ENCODE results near the gene ACIN1. TPM values are rescaled to one million over a fixed set of nuclear protein-coding genes. Genes with fewer than 3 reads are reported as not detected.
A peak's percentile ranks its signal among the peaks of the same experiment; 100 is the strongest.
"Not testable (repeated sequence)": the region's sequence is repeated elsewhere in the genome, so short reads cannot be mapped to it uniquely, and the experiment has no call there.

ACIN1 gene
- polyA plus RNA-seq, 1 experiment, result 123 TPM

DNA sequence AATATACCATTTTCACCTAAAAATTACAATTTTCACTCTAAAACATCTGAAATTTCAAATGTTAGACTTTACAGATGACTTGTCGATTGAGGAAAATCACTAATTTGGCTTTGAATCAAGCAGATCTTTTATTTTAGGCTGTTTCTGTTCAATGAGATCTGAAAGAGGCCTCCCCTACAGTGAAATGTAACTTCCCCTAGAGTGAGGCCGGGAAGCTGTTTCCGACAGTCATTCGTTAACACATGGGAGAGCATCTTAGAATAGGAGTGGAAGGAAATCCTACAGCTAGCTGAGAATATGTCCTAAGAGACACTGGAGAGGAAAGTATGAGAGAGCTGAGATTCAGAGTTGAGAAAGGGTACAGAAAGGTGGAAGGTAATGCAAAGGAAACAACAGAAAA lies 79.3 kb downstream of the ACIN1 start:
- DNase-seq (ENCODE audit: low read depth), result no peak
- ChIA-PET POLR2A (no interaction called here), CTCF (interaction anchor here (0.9 to 1.8 kb wide), 2 partner anchors 9 to 29 kb away, joined by 3 to 7 read pairs; no protein-coding TSS in a partner anchor)
- Histone ChIP-seq H3K36me3 (ENCODE audit: control insufficient read depth, insufficient read depth, low read length) (no peaks in the 10 kb centered on the region), H3K27me3 (ENCODE audit: control insufficient read depth, insufficient read depth, low read length) (no peaks in the 10 kb centered on the region), H3K4me3 (ENCODE audit: low read depth, low read length) (no peak overlapping the region)
- TF ChIP-seq, protein P1, sequence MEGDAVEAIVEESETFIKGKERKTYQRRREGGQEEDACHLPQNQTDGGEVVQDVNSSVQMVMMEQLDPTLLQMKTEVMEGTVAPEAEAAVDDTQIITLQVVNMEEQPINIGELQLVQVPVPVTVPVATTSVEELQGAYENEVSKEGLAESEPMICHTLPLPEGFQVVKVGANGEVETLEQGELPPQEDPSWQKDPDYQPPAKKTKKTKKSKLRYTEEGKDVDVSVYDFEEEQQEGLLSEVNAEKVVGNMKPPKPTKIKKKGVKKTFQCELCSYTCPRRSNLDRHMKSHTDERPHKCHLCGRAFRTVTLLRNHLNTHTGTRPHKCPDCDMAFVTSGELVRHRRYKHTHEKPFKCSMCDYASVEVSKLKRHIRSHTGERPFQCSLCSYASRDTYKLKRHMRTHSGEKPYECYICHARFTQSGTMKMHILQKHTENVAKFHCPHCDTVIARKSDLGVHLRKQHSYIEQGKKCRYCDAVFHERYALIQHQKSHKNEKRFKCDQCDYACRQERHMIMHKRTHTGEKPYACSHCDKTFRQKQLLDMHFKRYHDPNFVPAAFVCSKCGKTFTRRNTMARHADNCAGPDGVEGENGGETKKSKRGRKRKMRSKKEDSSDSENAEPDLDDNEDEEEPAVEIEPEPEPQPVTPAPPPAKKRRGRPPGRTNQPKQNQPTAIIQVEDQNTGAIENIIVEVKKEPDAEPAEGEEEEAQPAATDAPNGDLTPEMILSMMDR (IDR thresholded peaks at IDR 0.05; ENCODE audit: insufficient read depth, low read depth, low read length), result no peak

DNA sequence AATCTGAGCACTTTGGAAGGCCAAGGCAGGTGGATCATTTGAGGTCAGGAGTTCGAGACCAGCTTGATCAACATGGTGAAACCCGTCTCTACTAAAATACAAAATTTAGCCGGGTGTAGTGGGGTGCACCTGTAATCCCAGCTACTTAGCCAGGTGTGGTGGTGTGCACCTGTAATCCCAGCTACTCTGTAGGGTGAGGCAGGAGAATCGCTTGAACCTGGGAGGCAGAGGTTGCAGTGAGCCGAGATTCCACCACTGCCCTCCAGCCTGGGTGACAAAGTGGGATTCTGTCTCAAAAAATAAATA lies 81.2 kb downstream of the ACIN1 start:
- H3K36me3 ChIP-seq (ENCODE audit: control insufficient read depth, insufficient read depth, low read length); H3K4me3 ChIP-seq (ENCODE audit: low read depth, low read length); POLR2A ChIA-PET; H3K27me3 ChIP-seq (ENCODE audit: control insufficient read depth, insufficient read depth, low read length); DNase-seq (ENCODE audit: low read depth): not testable (repeated sequence)
- CTCF ChIA-PET, result interaction anchor here (0.9 to 4.0 kb wide), 3 partner anchors 14 to 55 kb away, joined by 3 to 15 read pairs (median 5); no protein-coding TSS in a partner anchor

DNA sequence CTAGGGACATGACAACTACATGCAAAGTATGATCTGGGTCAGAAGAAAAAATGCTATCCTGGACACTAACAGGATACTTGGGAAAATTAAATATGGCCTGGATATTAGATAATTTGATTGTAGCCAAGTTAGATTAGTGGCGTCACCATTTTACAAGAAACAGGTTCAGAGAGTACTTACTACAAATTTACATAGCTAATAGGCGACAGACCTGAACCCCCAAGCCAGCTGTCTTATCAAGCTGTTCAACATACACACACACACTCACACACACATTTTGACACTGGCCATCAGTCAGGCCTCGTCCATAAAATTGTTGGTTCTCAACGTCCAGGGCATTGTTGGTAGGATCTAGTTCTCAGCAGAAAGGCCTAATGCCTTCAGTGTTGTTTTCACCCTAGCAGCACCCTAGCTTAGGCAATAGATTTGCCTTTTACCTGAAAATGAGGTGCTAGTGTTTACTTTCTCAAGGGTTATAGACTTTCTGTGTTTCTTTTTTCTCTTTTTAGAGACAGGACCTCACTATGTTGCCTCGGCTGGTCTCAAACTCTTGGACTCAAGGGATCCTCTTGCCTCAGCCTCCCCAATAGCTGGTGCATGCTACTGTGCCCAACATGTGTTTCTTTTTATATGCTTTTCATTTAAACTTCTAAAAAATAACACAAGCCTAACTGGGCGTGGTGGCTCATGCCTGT lies 81.7 kb downstream of the ACIN1 start:
- ChIA-PET POLR2A (no interaction called here), CTCF (interaction anchor here (0.9 to 4.0 kb wide), 3 partner anchors 15 to 55 kb away, joined by 3 to 15 read pairs (median 5); no protein-coding TSS in a partner anchor)
- TF ChIP-seq, protein P1 (IDR thresholded peaks at IDR 0.05; ENCODE audit: insufficient read depth, low read depth, low read length), result no peak
- no peaks in the 10 kb centered on the region for H3K27me3 ChIP-seq (ENCODE audit: control insufficient read depth, insufficient read depth, low read length)
- no peak overlapping the region for H3K4me3 ChIP-seq (ENCODE audit: low read depth, low read length)
- no peak for DNase-seq (ENCODE audit: low read depth)
- H3K36me3 ChIP-seq (ENCODE audit: control insufficient read depth, insufficient read depth, low read length), result no peaks in the 10 kb centered on the region

DNA sequence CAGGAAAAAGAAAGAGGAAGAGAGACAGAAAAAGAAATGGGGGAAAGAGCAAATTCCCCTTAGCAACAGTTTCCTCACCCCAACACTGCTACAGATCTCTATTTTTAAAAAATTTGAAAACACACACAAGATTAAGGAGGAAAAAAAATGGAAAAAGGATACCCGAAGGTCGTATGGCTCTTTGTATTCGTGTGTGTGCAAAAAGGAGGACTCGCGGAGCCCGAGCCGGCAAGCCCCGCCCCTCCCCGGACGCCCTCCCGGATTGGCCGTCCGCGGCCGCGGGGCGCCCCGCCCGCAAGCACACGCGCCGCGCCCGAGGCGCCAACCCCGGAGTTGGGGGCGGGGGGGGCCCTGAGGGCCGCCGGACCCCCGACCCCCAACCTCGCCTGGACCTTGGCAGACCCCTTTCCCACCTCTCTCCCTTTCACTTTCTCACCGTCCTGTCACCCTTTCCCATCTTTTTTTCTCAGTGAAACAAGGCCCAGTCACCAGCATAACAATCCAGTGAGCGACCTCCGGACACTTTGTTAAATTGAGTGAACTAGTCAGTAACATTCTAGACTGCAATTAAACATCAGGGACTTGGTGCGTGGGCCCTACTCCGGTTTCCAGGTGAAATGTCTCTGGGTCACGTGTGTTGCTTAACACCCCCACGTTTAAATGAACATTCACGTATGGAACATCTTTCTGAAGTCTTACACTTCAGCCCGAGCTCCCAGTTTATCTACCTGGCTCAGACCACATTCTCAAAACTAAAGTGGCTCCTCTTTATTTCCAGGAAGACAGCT lies 84.8 kb downstream of the ACIN1 start, which contains the start of gene C14orf93:
C14orf93 (minus strand) TSS at position 205 of the 788 bp plus-strand sequence. CDS start 11,120 bp downstream, outside the sequence.
- ChIA-PET CTCF (interaction anchor here (0.9 to 4.0 kb wide), 3 partner anchors 15 to 59 kb away, joined by 3 to 15 read pairs (median 7); no protein-coding TSS in a partner anchor), POLR2A (no interaction called here)

DNA sequence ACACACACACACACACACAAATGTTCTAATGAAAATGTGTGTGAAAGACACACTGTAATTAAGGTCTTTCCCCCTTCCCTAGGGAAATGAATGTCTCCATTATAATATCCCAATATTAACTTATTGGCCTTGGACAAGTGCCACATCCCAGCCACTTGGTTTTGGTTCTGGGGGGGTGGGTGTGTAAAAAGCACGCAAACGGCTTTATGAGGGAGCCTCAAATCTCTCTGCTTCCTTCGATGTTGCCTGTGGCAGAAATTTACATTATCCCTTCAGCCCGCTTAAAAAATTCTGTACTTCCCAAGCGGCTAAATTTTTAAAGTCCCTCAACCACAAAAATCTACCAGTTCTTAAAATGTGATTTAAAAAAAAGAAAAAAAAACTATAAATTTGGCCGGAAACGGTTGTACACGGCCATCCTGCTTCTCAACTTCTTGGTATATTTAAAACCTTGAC lies 85.4 kb downstream of the ACIN1 start:
- Histone ChIP-seq H3K4me3 (ENCODE audit: low read depth, low read length) (peak overlapping the region; percentile 45), H3K27me3 (ENCODE audit: control insufficient read depth, insufficient read depth, low read length) (no peaks in the 10 kb centered on the region), H3K36me3 (ENCODE audit: control insufficient read depth, insufficient read depth, low read length) (no peaks in the 10 kb centered on the region)
- DNase-seq (ENCODE audit: low read depth), result no peak
- CTCF ChIA-PET, result interaction anchor here (2.4 to 4.1 kb wide), 3 partner anchors 15 to 49 kb away, joined by 7 to 59 read pairs (median 32); partner anchors contain the start of gene CDH24
- POLR2A ChIA-PET, result no interaction called here
- TF ChIP-seq, protein P1 (IDR thresholded peaks at IDR 0.05; ENCODE audit: insufficient read depth, low read depth, low read length), result no peak

More for the DNA sequence above, 84.8 kb downstream of the ACIN1 start, which contains the start of gene C14orf93:
- H3K4me3 ChIP-seq (ENCODE audit: low read depth, low read length), result peak within 1 kb of the TSS; percentile 45
- no peak for DNase-seq (ENCODE audit: low read depth)
- no peaks in the 10 kb centered on the region for H3K27me3 ChIP-seq (ENCODE audit: control insufficient read depth, insufficient read depth, low read length)
- TF ChIP-seq, protein P1 (IDR thresholded peaks at IDR 0.05; ENCODE audit: insufficient read depth, low read depth, low read length), result no peak
- no peaks in the 10 kb centered on the region for H3K36me3 ChIP-seq (ENCODE audit: control insufficient read depth, insufficient read depth, low read length)

Measured in BJ (cell line).